Stimulated activated CD8-positive, alpha-beta memory T cell treated with anti-CD3 and anti-CD28 coated beads, Interleukin-7, amount 100 ng/mL, for 4 hours (primary cell): Measurements from ENCODE around the gene DOK3.
"Not testable (repeated sequence)": the region's sequence is repeated elsewhere in the genome, so short reads cannot be mapped to it uniquely, and the experiment has no call there.

ENCODE experiments used
- DNase-seq, 2 donors: peaks; one replicate each; pipeline ENCODE4 v3.0.0-alpha.2; 2020; ENCODE audit warnings: low read depth in 2 of 2

DOK3 gene

GRCh38 chr5:177497292-177498012 lies 12.2 kb downstream of the DOK3 start, which contains the start of gene PDLIM7:
Gene PDLIM7 (minus strand): TSS chr5:177497604. CDS start chr5:177496512, 1,092 bp downstream.
- peak; percentile 82 to 87 for DNase-seq

GRCh38 chr5:177496727-177497291 lies 12.8 kb downstream of the DOK3 start:
- no peak for DNase-seq

- DNase-seq: no peak
These were observed 13.4 kb downstream of the DOK3 start for GRCh38 chr5:177496070-177496726.

- DNase-seq: no peak
These were observed 14.2 kb downstream of the DOK3 start for GRCh38 chr5:177495243-177496060.

- DNase-seq: no peak
These were observed 15.1 kb downstream of the DOK3 start for GRCh38 chr5:177494346-177495195.

GRCh38 chr5:177493795-177494345 lies 15.8 kb downstream of the DOK3 start:
- no peak for DNase-seq

GRCh38 chr5:177492841-177493240 lies 16.8 kb downstream of the DOK3 start:
- no peak for DNase-seq

- no peak for DNase-seq
These were observed 17.5 kb downstream of the DOK3 start for GRCh38 chr5:177491983-177492746.

- DNase-seq: no peak
These were observed 18.1 kb downstream of the DOK3 start for GRCh38 chr5:177491429-177491945.

GRCh38 chr5:177490992-177491391 lies 18.6 kb downstream of the DOK3 start:
- no peak for DNase-seq

- DNase-seq: no peak
These were observed 19.2 kb downstream of the DOK3 start for GRCh38 chr5:177490311-177490991.

- no peak for DNase-seq
These were observed 20.4 kb downstream of the DOK3 start for GRCh38 chr5:177489119-177489716.

GRCh38 chr5:177487975-177488374 lies 21.7 kb downstream of the DOK3 start:
- DNase-seq: no peak

GRCh38 chr5:177487144-177487543 lies 22.5 kb downstream of the DOK3 start:
- DNase-seq: no peak

GRCh38 chr5:177486256-177486655 lies 23.4 kb downstream of the DOK3 start:
- no peak for DNase-seq

- not testable (repeated sequence) for DNase-seq
These were observed 23.9 kb downstream of the DOK3 start for GRCh38 chr5:177485753-177486152.

- DNase-seq: no peak
These were observed 24.6 kb downstream of the DOK3 start for GRCh38 chr5:177484902-177485549.
